Endothelial cell of umbilical vein (primary cell): ENCODE data around the gene ADGRG3.
"Not testable (repeated sequence)": the region's sequence is repeated elsewhere in the genome, so short reads cannot be mapped to it uniquely, and the experiment has no call there.

Experiments
- EZH2 ChIP-seq: IDR thresholded peaks from 2 replicates; pipeline ENCODE4 v1.6.1; 2012; ENCODE audit warnings: borderline replicate concordance, low read depth, mild to moderate bottlenecking, moderate library complexity, low read length, inconsistent platforms; ENCODE audit not compliant: severe bottlenecking
- TF ChIP-seq, protein P1 (sequence below), 2 donors: IDR thresholded peaks; 1 replicate in 1 of 2; 2 replicates in 1 of 2; pipeline ENCODE4 v1.5.1; 2011; ENCODE audit warnings: low read length in 2 of 2, mild to moderate bottlenecking in 2 of 2, moderate library complexity in 2 of 2, control low read depth in 1 of 2, inconsistent platforms in 1 of 2, low read depth in 1 of 2; ENCODE audit not compliant: insufficient read depth in 1 of 2; ENCODE audit errors: extremely low read depth in 1 of 2

DNA sequence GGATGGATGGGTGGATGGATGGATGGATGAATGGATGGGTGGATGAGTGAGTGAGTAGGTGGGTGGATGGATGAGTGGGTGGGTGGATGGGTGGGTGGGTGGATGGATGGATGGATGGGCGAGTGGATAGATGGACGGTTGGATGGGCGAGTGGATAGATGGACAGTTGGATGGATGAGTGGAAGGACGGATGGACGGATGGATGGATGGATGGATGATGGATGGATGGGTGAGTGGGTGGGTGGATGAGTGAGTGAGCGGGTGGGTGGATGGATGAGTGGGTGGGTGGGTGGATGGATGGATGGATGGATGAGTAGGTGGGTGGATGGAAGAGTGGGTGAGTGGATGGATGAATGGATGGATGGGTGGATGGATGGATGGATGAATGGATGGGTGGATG, 61.7 kb downstream of the ADGRG3 start:
- TF ChIP-seq EZH2 = not testable (repeated sequence)
- TF ChIP-seq, protein P1, sequence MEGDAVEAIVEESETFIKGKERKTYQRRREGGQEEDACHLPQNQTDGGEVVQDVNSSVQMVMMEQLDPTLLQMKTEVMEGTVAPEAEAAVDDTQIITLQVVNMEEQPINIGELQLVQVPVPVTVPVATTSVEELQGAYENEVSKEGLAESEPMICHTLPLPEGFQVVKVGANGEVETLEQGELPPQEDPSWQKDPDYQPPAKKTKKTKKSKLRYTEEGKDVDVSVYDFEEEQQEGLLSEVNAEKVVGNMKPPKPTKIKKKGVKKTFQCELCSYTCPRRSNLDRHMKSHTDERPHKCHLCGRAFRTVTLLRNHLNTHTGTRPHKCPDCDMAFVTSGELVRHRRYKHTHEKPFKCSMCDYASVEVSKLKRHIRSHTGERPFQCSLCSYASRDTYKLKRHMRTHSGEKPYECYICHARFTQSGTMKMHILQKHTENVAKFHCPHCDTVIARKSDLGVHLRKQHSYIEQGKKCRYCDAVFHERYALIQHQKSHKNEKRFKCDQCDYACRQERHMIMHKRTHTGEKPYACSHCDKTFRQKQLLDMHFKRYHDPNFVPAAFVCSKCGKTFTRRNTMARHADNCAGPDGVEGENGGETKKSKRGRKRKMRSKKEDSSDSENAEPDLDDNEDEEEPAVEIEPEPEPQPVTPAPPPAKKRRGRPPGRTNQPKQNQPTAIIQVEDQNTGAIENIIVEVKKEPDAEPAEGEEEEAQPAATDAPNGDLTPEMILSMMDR (IDR thresholded peaks at IDR 0.05; ENCODE audit: extremely low read depth in 1 of 2, insufficient read depth in 1 of 2, low read depth in 1 of 2, low read length in 2 of 2) = not testable (repeated sequence)
